Lung (tissue), 12 donors: ENCODE results near the gene HMGCS2. TPM values are rescaled to one million over a fixed set of nuclear protein-coding genes. Genes with fewer than 3 reads are reported as not detected.
A peak's percentile ranks its signal among the peaks of the same experiment; 100 is the strongest.

ENCODE experiments used
- ATAC-seq: fragments of 200-7000 bp; cut with Tn5 transposase; one replicate; pipeline ENCODE4 v1.9.1; 2020; ENCODE audit warnings: moderate number of reproducible peaks; ENCODE audit not compliant: insufficient read depth, low FRiP score
- DNase-seq, 3 donors: peaks; one replicate each; pipeline ENCODE4 v3.0.0-alpha.2; 2013 to 2017
- H3K27ac ChIP-seq, 2 donors: one replicate each; pipeline ENCODE4 v1.5.1; 2013; ENCODE audit warnings: mild to moderate bottlenecking in 2 of 2, moderate library complexity in 2 of 2, control low read depth in 1 of 2, inconsistent platforms in 1 of 2, low read depth in 1 of 2, low read length in 1 of 2
- H3K27me3 ChIP-seq, 3 donors: one replicate each; pipeline ENCODE4 v1.5.1; 2013; ENCODE audit warnings: low read length in 2 of 3; ENCODE audit not compliant: control insufficient read depth in 3 of 3, insufficient read depth in 3 of 3
- H3K36me3 ChIP-seq, 4 donors: one replicate each; pipeline ENCODE4 v1.5.1; 2013; ENCODE audit warnings: low read length in 4 of 4, mild to moderate bottlenecking in 1 of 4, moderate library complexity in 1 of 4; ENCODE audit not compliant: control insufficient read depth in 4 of 4, insufficient read depth in 4 of 4
- H3K4me1 ChIP-seq, 5 donors: one replicate each; pipeline ENCODE4 v1.5.1; 2013; ENCODE audit warnings: low read length in 5 of 5, mild to moderate bottlenecking in 2 of 5, moderate library complexity in 1 of 5; ENCODE audit not compliant: control insufficient read depth in 5 of 5, insufficient read depth in 5 of 5
- H3K4me3 ChIP-seq: one replicate; pipeline ENCODE4 v1.5.1; 2013; ENCODE audit warnings: mild to moderate bottlenecking, control low read depth, moderate library complexity
- H3K9ac ChIP-seq, 2 donors: one replicate each; pipeline ENCODE4 v1.5.1; 2013; ENCODE audit warnings: low read length in 2 of 2, control low read depth in 1 of 2; ENCODE audit not compliant: insufficient read depth in 1 of 2
- H3K9me3 ChIP-seq, 4 donors: one replicate each; pipeline ENCODE4 v1.5.1; 2013; ENCODE audit warnings: low read length in 3 of 4, mild to moderate bottlenecking in 1 of 4, moderate library complexity in 1 of 4; ENCODE audit not compliant: control insufficient read depth in 4 of 4, insufficient read depth in 3 of 4
- CTCF ChIP-seq: IDR thresholded peaks from 2 replicates; pipeline ENCODE4 v1.5.1; 2012; ENCODE audit warnings: mild to moderate bottlenecking; ENCODE audit errors: control extremely low read depth, extremely low read depth
- WGBS, 2 donors: extraction: QIAGEN DNeasy Blood & Tissue Kit; methylation state at CpG; one replicate each; pipeline ENCODE4 v1.1.7; 2013; 5-methylcytosine and 5-hydroxymethylcytosine counted together
- polyA plus RNA-seq, 2 donors: library from polyadenylated mRNA; stranded (reverse); fragments of 200-250 nt; gene quantifications; one replicate each; pipeline ENCODE4 v1.2.1, GENCODE V29; 2013
- total RNA-seq, 2 donors: library from RNA; depleted of rRNA in 1 of 2; stranded (reverse); fragments of >200 nt in 1 of 2; gene quantifications; one replicate each; pipeline ENCODE4 v1.2.1, GENCODE V29; 2014 to 2021
- donor health status: control.
- donor health status: control.
- donor health status: Bipolar disorder and iron deficiency.
- donor health status: healthy.
- donor health status: DM: yes; HTN: yes; CAD: no.

HMGCS2 gene
- total and polyA plus RNA-seq, 4 donors: 0.28 to 4.2 (median 0.52) TPM; not detected in 1

DNA sequence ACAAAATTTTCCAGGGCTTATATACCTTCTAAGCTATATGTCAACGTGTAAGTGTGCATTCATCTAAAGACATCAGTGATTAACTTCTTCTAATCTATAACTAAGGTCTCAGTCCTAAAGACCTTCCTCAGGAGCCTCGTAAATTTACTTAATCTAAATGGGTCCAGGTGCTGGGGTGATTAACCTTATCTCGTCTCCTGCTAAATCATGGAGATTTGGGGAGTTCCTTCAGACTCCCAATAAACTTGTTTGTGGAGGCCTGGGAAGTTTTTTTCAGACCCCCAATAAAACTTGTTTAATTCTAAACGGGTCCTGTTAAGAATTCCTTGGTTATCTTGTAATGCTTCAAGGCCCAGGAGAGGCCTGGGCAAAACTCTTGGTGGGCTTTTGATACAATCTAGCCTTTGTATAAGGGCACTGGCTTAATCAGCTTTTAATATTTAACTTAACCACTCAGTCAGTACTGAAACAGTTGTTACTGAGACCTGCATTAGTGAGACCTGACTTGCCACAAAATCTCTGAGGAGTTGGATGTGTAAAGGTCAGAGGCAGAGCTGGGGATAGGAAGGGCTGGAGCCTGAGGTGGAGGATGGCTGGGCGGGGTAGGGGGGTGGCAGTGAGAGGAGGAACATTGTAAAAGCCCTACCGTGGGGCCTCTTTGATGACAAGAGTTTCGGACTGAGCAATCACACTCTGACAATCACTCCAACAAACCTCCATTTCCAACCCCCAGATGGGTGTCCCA, 6.2 kb upstream of the HMGCS2 start:
- DNase-seq (peak in 2 of 3 donors; percentile 38 to 56), ATAC-seq (no peak)
- no peaks in the 10 kb centered on the region for H3K27me3 ChIP-seq
- no peak overlapping the region for H3K9ac ChIP-seq
- no peak overlapping the region for H3K4me3 ChIP-seq
- no peak for TF ChIP-seq CTCF
- H3K4me1 ChIP-seq: peaks cover 0 to 47% (median 21%) of the 10 kb centered on the region in 5 donors
- no peak overlapping the region for H3K27ac ChIP-seq
- WGBS, 2 donors: 71 to 88% methylated on average over 7 of the region's 7 CpGs
- H3K36me3 ChIP-seq: no peaks in the 10 kb centered on the region
- no peaks in the 10 kb centered on the region for H3K9me3 ChIP-seq

DNA sequence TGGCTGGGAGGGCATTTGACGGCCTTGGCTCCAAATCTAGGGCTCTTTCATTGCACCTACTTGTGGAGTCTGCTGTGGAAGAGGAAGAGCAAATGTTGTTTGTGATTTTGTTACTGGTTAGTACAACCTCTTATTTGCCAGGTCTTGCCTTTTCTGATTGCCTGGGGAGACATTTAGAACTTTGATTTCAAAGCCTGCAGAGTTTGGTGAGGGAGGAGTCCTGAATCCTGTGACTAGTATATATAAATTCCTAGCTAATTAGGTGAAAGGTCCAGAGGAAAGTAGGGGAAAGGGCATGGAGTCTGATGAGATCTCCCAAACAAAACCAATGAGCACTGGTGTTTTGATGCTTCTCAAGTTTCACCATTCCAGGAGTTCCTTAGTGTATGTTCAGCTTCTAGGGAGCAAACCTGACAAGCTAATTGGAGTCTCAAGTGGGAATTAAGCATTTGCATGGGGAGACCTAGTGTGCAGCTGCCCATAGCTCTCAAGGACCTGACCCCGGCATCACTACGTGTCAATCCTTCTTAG, 5.1 kb upstream of the HMGCS2 start:
- no peak for TF ChIP-seq CTCF
- WGBS, 2 donors: 58 to 77% methylated on average over 3 of the region's 3 CpGs
- no peak for ATAC-seq
- H3K9ac ChIP-seq: no peak overlapping the region
- peaks cover 0 to 39% (median 18%) of the 10 kb centered on the region in 5 donors for H3K4me1 ChIP-seq
- H3K27me3 ChIP-seq: no peaks in the 10 kb centered on the region
- DNase-seq: peak; percentile 20 to 74 (median 71)
- no peaks in the 10 kb centered on the region for H3K9me3 ChIP-seq
- H3K4me3 ChIP-seq: no peak overlapping the region
- H3K36me3 ChIP-seq: no peaks in the 10 kb centered on the region
- H3K27ac ChIP-seq: no peak overlapping the region

GRCh38 chr1:119772298-119772697, 3.6 kb upstream of the HMGCS2 start:
- H3K36me3 ChIP-seq: no peaks in the 10 kb centered on the region
- no peaks in the 10 kb centered on the region for H3K27me3 ChIP-seq
- WGBS, 2 donors: 97 to 100% methylated on average over 2 of the region's 2 CpGs
- H3K4me1 ChIP-seq: peaks cover 2 to 46% (median 22%) of the 10 kb centered on the region in 5 donors
- no peak overlapping the region for H3K4me3 ChIP-seq
- H3K9ac ChIP-seq: no peak overlapping the region
- no peak for DNase-seq
- H3K9me3 ChIP-seq: no peaks in the 10 kb centered on the region
- no peak overlapping the region for H3K27ac ChIP-seq
- no peak for TF ChIP-seq CTCF
- ATAC-seq: no peak
